Kidney (tissue), 14 donors: ENCODE results near the gene TIGIT. TPM values are rescaled to one million over a fixed set of nuclear protein-coding genes. Genes with fewer than 3 reads are reported as not detected.
A peak's percentile ranks its signal among the peaks of the same experiment; 100 is the strongest.

Experiments used
- DNase-seq, 5 donors: peaks; one replicate each; pipeline ENCODE4 v3.0.0-alpha.2; 2013 to 2020
- FAIRE-seq: peaks from 2 replicates; lab custom pipeline; 2012; peaks lifted over from hg19 to GRCh38; lab: Jason Lieb, UNC
- H3K27ac ChIP-seq, 2 donors: one replicate each; pipeline ENCODE4 v1.7.0; 2013; ENCODE audit warnings: low read depth in 2 of 2, low read length in 2 of 2, inconsistent platforms in 1 of 2
- H3K27me3 ChIP-seq: one replicate; pipeline ENCODE4 v1.7.1; 2013; ENCODE audit warnings: low read length, inconsistent platforms; ENCODE audit not compliant: control insufficient read depth, insufficient read depth
- H3K36me3 ChIP-seq, 3 donors: one replicate each; pipeline versions ENCODE4 v1.7.0 to v1.7.1; 2013; ENCODE audit warnings: low read length in 3 of 3, control low read depth in 1 of 3, inconsistent platforms in 1 of 3; ENCODE audit not compliant: insufficient read depth in 3 of 3, control insufficient read depth in 2 of 3
- H3K4me1 ChIP-seq, 3 donors: one replicate each; pipeline versions ENCODE4 v1.7.0 to v1.7.1; 2013; ENCODE audit warnings: low read length in 3 of 3, inconsistent platforms in 1 of 3, low read depth in 1 of 3; ENCODE audit not compliant: control insufficient read depth in 2 of 3, insufficient read depth in 2 of 3
- H3K4me3 ChIP-seq, 3 donors: one replicate each; pipeline versions ENCODE4 v1.7.0 to v1.8.1; 2013; ENCODE audit warnings: low read length in 3 of 3, control low read depth in 1 of 3, inconsistent platforms in 1 of 3
- H3K9ac ChIP-seq, 3 donors: one replicate each; pipeline versions ENCODE4 v1.7.0 to v1.7.1; 2013; ENCODE audit warnings: low read length in 3 of 3, control low read depth in 1 of 3, inconsistent platforms in 1 of 3
- H3K9me3 ChIP-seq, 3 donors: one replicate each; pipeline versions ENCODE4 v1.7.0 to v1.7.1; 2013; ENCODE audit warnings: low read length in 3 of 3, control low read depth in 1 of 3, inconsistent platforms in 1 of 3; ENCODE audit not compliant: control insufficient read depth in 2 of 3, insufficient read depth in 1 of 3
- CTCF ChIP-seq: IDR thresholded peaks from 3 replicates; pipeline ENCODE4 v1.5.1; 2012; ENCODE audit warnings: mild to moderate bottlenecking, moderate library complexity, borderline replicate concordance; ENCODE audit not compliant: insufficient read depth; ENCODE audit errors: extremely low read depth
- intact Hi-C: fragments of 100-400 bp; cut with DNase I; formaldehyde crosslinking; loops from one replicate; pipeline ENCODE4 v1.11.1; 2022
- polyA plus RNA-seq: library from polyadenylated mRNA; stranded (reverse); fragments of 350-450 nt; fragmentation: Illumina TruSeq; extraction: RNeasy Lipid Tissue Mini Kit (QIAGEN cat#74804); gene quantifications from one replicate; pipeline ENCODE4 v1.2.3, GENCODE V29; 2014; ENCODE audit warnings: low read depth, low replicate concordance; ENCODE audit not compliant: insufficient read depth
- total RNA-seq: library from RNA; stranded (reverse); fragmentation: NEBNext Ultra II Directional; extraction: Animal tissue kit (Norgen Biotek cat#: 25700); gene quantifications from one replicate; pipeline ENCODE4 v1.2.1, GENCODE V29; 2021
- donor health status: control.
- donor health status: control.
- donor health status: control.
- donor health status: control.
- donor health status: control.
- donor health status: DM: yes; HTN: yes; CAD: no.
- donor health status: Normal renal cell carcinoma (clear cell type).

The TIGIT gene
- total and polyA plus RNA-seq, 2 donors from 2014 or later = 2.7 TPM; not detected in 1

DNA sequence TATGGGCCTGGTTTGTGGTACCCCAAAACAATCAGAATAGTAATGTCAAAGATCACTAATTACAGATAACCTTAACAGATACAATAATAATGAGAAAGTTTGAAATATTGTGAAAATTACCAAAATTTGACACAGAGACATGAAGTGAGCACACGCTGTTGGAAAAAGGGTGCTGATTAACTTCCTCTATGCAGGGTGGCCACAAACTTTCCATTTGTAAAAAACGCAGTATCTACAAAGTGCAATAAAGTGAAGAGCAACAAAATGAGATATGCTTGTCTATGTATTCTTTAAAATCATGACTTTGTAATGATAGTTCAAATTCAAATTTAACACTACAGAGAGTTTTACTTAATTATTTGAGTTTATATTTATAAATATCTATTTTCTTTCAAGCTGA, 7.6 kb upstream of the TIGIT start:
- intact Hi-C loops = no loop called here
- H3K9me3 ChIP-seq = no peaks in the 10 kb centered on the region
- no peak for TF ChIP-seq CTCF
- H3K36me3 ChIP-seq = no peaks in the 10 kb centered on the region
- H3K9ac ChIP-seq = no peak overlapping the region
- FAIRE-seq (no peak), DNase-seq (no peak)
- H3K4me1 ChIP-seq = no peaks in the 10 kb centered on the region
- H3K27me3 ChIP-seq = no peaks in the 10 kb centered on the region
- H3K27ac ChIP-seq = no peak overlapping the region
- no peak overlapping the region for H3K4me3 ChIP-seq

- no peaks in the 10 kb centered on the region for H3K36me3 ChIP-seq
- no peaks in the 10 kb centered on the region for H3K4me1 ChIP-seq
- no peaks in the 10 kb centered on the region for H3K9me3 ChIP-seq
- no peaks in the 10 kb centered on the region for H3K27me3 ChIP-seq
- intact Hi-C loops = no loop called here
- H3K27ac ChIP-seq = no peak overlapping the region
- TF ChIP-seq CTCF = peak; percentile 69
- no peak overlapping the region for H3K9ac ChIP-seq
- no peak overlapping the region for H3K4me3 ChIP-seq
- FAIRE-seq (no peak), DNase-seq (peak; percentile 30 to 86 (median 54))
Measured at GRCh38 chr3:114290911-114291901, 2.6 kb upstream of the TIGIT start.

DNA sequence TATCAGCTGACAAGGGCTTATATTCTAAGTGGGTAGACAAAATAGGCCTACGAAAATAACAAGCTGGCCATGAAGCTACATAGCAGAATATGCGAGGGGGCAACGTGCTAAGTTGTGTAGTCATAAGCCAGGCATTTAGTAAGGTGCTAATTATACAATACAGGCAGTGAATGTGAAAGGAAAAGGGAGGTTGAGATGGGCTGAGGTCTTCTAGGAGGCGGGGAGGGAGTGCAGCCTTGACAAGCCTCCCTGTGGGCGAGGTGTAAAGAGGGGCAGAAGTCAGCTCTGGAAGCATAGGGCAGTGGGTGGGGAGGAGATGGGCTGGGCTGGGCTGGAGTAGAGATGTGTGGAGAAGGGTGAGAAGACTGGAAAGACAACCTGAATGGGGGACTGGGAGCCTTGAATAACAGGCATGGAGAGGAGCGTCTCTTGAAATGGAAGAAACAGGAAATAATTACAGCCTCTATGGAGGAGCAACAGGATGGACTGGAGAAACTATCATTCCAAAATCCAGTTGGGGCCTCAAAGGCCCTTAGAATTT, 1.2 kb downstream of the TIGIT start:
- intact Hi-C loops = no loop called here
- Histone ChIP-seq H3K9me3 (no peaks in the 10 kb centered on the region), H3K9ac (no peak overlapping the region), H3K27me3 (no peaks in the 10 kb centered on the region), H3K27ac (no peak overlapping the region), H3K4me1 (no peaks in the 10 kb centered on the region), H3K36me3 (no peaks in the 10 kb centered on the region), H3K4me3 (no peak overlapping the region)
- no peak for FAIRE-seq
- no peak for TF ChIP-seq CTCF
- DNase-seq = no peak
